Colonic mucosa (tissue), 4 donors: ENCODE measurements around the gene LINS1. TPM values are rescaled to one million over a fixed set of nuclear protein-coding genes. Genes with fewer than 3 reads are reported as not detected.
A peak's percentile ranks its signal among the peaks of the same experiment; 100 is the strongest.

Experiments used
- DNase-seq: peaks from one replicate; pipeline ENCODE4 v3.0.0-alpha.2; 2020
- H3K27ac ChIP-seq: fragments of 200-600 bp; one replicate; pipeline ENCODE4 v1.8.0; 2021
- H3K27me3 ChIP-seq: fragments of 200-600 bp; one replicate; pipeline ENCODE4 v1.8.0; 2021
- H3K36me3 ChIP-seq: fragments of 200-600 bp; one replicate; pipeline ENCODE4 v1.8.0; 2021
- H3K4me1 ChIP-seq: fragments of 200-600 bp; one replicate; pipeline ENCODE4 v1.8.0; 2021; ENCODE audit warnings: mild to moderate bottlenecking
- H3K4me3 ChIP-seq: fragments of 200-600 bp; one replicate; pipeline ENCODE4 v1.8.0; 2021
- H3K9ac ChIP-seq, 2 donors: one replicate each; pipeline ENCODE4 v1.7.0; 2013; ENCODE audit warnings: control low read depth in 2 of 2, low read depth in 2 of 2, low read length in 2 of 2
- H3K9me3 ChIP-seq: fragments of 200-600 bp; one replicate; pipeline ENCODE4 v1.8.0; 2021
- intact Hi-C: fragments of 100-400 bp; cut with DNase I; formaldehyde crosslinking; loops from one replicate; pipeline ENCODE4 v1.14.1; 2022
- total RNA-seq, 2 donors: library from RNA; stranded (reverse); fragmentation: NEBNext Ultra II Directional in 1 of 2; extraction: Animal tissue kit (Norgen Biotek cat#: 25700) in 1 of 2; gene quantifications; one replicate each; pipeline ENCODE4 v1.2.1, GENCODE V29; 2021
- TF ChIP-seq, protein P1 (sequence below): fragments of 200-600 bp; IDR thresholded peaks from one replicate; pipeline ENCODE4 v1.8.0; 2022; ENCODE audit warnings: antibody characterized with exemption, mild to moderate bottlenecking
- donor health status: healthy.
- donor health status: DM: no; HTN: no; CAD: no.
- donor health status: DM: no; HTN: no; CAD: no.

The LINS1 gene
- total RNA-seq, 2 donors from 2014 or later, result 12.6 to 14.4 TPM

DNA sequence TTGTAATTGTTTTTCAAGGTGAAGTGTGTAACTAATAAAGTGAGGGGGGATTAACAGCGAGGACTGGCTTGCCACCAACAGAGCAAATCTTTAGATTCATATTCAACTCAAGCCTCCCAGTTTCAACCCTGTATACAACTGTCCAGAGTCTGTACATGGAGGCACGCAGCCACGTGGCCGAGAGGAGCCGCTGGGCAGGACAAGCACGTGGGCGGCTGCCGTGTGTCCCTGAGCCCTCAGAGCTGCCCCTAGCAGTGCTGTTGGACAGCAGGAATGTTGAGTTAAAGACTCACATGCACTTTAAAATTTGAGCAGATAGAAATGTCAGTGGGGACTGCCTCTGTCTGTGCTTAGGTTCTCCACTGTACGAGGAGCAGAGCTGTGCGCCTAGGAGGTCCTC is 29.8 kb upstream of the LINS1 start:
- Histone ChIP-seq H3K9me3 (no peaks in the 10 kb centered on the region), H3K4me1 (no peaks in the 10 kb centered on the region), H3K4me3 (no peak overlapping the region), H3K27me3 (no peaks in the 10 kb centered on the region), H3K27ac (no peak overlapping the region), H3K36me3 (no peaks in the 10 kb centered on the region), H3K9ac (no peak overlapping the region)
- no peak for DNase-seq
- TF ChIP-seq, protein P1, sequence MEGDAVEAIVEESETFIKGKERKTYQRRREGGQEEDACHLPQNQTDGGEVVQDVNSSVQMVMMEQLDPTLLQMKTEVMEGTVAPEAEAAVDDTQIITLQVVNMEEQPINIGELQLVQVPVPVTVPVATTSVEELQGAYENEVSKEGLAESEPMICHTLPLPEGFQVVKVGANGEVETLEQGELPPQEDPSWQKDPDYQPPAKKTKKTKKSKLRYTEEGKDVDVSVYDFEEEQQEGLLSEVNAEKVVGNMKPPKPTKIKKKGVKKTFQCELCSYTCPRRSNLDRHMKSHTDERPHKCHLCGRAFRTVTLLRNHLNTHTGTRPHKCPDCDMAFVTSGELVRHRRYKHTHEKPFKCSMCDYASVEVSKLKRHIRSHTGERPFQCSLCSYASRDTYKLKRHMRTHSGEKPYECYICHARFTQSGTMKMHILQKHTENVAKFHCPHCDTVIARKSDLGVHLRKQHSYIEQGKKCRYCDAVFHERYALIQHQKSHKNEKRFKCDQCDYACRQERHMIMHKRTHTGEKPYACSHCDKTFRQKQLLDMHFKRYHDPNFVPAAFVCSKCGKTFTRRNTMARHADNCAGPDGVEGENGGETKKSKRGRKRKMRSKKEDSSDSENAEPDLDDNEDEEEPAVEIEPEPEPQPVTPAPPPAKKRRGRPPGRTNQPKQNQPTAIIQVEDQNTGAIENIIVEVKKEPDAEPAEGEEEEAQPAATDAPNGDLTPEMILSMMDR, result no peak
- intact Hi-C loops, result no loop called here

DNA sequence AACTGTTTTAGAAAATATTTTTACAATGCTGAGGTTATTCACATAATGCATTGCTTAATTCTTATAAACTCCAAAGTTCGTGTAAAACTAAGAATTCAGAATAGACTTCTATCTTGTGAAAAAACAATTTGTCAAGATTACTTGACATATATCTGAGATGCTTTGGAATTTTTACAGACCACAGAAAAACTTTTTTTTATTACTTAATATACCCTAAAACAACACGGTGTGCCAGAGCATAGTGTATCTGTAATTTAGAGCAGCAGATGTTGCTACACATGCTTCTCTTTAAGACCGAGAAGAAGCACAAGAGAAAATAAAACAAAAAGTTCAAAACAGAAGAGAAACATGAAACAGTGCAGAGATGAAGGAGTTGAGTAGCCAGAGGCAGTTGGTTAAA is 26.8 kb upstream of the LINS1 start:
- H3K9ac ChIP-seq, result no peak overlapping the region
- H3K36me3 ChIP-seq, result no peaks in the 10 kb centered on the region
- H3K27ac ChIP-seq, result no peak overlapping the region
- DNase-seq, result no peak
- no peaks in the 10 kb centered on the region for H3K27me3 ChIP-seq
- H3K4me3 ChIP-seq, result no peak overlapping the region
- no peaks in the 10 kb centered on the region for H3K4me1 ChIP-seq
- no peaks in the 10 kb centered on the region for H3K9me3 ChIP-seq
- intact Hi-C loops, result loop anchor here (5.0 kb wide), 2 partner anchors 244 to 379 kb away; no protein-coding TSS in a partner anchor
- TF ChIP-seq, protein P1, result no peak

DNA sequence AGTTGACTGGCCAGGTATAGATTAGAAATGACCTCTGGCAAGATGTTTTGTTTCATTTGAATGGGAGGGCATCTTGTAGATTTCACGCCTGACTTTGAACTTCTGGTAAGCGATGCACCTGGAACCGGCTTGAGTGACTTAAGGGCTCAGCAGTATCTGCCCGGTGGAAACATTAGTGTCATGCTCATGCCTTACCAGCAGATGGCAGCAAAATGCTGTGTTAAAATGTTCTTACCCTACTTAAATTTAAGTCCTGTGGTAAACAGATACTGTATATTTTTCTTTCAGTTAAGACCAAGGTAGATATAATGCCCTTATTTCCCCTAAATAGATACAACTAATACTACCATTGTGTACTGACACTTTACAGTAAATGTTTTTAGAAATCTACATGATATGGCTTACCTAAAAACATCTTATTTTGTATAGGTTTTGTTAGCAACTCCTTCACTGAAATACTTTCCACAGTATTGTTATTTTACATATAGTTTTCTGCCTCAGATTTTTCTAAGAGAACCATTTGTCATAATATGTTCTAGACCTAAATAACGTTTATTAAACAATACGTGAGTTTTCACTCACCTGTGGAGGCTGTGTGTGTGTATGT is 25.9 kb upstream of the LINS1 start:
- Histone ChIP-seq H3K27ac (no peak overlapping the region), H3K9ac (no peak overlapping the region), H3K9me3 (no peaks in the 10 kb centered on the region), H3K4me1 (no peaks in the 10 kb centered on the region), H3K36me3 (no peaks in the 10 kb centered on the region), H3K27me3 (no peaks in the 10 kb centered on the region), H3K4me3 (no peak overlapping the region)
- peak; percentile 69 for DNase-seq
- TF ChIP-seq, protein P1, result peak; percentile 82
- intact Hi-C loops, result loop anchor here (5.0 kb wide), 2 partner anchors 244 to 379 kb away; no protein-coding TSS in a partner anchor

DNA sequence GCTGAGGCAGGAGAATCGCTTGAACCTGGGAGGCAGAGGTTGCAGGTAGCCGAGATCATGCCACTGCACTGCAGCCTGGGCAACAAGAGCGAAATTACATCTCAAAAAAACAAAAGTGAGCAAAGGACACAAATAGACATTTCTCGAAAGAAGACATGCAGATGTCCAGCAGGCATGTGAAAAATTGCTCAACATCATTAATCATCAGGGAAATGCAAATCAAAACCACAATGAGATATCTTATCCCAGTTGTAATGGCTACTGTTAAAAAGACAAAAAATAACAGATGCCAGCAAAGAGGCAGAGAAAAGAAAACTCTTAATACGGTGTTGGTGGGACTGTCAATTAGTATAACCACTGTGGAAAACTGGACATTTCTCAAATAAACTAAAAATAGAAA is 21.3 kb upstream of the LINS1 start:
- TF ChIP-seq, protein P1, result no peak
- no peak overlapping the region for H3K27ac ChIP-seq
- no peaks in the 10 kb centered on the region for H3K27me3 ChIP-seq
- no peaks in the 10 kb centered on the region for H3K4me1 ChIP-seq
- H3K9me3 ChIP-seq, result no peaks in the 10 kb centered on the region
- H3K36me3 ChIP-seq, result no peaks in the 10 kb centered on the region
- intact Hi-C loops, result no loop called here
- no peak overlapping the region for H3K9ac ChIP-seq
- no peak overlapping the region for H3K4me3 ChIP-seq
- DNase-seq, result no peak

DNA sequence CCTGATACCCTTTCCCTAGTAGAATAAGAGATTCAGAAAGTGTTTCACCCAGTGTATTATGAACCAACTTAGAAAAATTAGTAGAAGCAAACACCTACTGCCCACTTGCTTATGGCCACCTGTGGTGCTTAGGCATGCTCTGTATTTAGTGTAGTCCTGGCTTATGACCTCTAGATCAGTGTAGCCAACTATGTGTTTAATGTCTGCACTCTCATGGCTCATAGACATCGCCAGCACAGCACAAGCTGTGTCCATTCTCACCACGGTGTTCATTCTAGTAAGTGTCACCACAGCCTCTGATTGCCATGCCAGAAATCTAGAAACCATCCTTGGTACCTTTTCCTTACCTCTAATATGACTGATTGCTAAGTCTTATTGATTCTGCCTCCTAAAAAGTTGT is 14.7 kb upstream of the LINS1 start:
- intact Hi-C loops, result no loop called here
- TF ChIP-seq, protein P1, result no peak
- Histone ChIP-seq H3K36me3 (no peaks in the 10 kb centered on the region), H3K27ac (no peak overlapping the region), H3K4me3 (no peak overlapping the region), H3K4me1 (peaks cover 6% of the 10 kb centered on the region), H3K27me3 (no peaks in the 10 kb centered on the region), H3K9ac (no peak overlapping the region), H3K9me3 (no peaks in the 10 kb centered on the region)
- DNase-seq, result no peak
